HG03039 (cell line): ENCODE data around the gene FBXL5.

Experiments used
- ATAC-seq: cut with Tn5 transposase; IDR thresholded peaks from one replicate; pipeline ENCODE4 v1.9.1; 2021; ENCODE audit warnings: mild to moderate bottlenecking, moderate library complexity; ENCODE audit not compliant: unreplicated experiment

FBXL5 gene

DNA sequence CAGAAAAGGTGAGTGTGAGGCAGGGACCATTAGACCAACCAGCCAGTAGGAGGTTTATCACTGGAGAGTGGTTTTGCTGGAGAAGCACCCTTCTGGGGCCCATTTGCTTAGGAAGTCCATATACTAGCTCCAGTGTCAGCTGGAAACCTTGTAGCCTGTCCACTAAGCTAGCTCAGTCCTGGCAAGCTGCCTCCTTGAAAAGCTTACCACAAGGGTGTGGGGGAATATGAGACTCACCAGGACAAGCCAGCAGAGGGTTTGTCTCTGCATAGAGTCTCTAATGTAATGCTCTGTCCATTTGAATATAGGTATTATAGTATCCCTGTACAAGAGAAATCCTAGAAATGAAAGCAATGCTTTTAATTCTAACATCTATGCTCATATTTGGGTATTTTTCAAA lies 86.3 kb downstream of the FBXL5 start:
- ATAC-seq = no peak

GRCh38 chr4:15563871-15564270 lies 91.3 kb downstream of the FBXL5 start:
- ATAC-seq = no peak

- ATAC-seq = no peak
Observed at GRCh38 chr4:15562623-15563022, 92.5 kb downstream of the FBXL5 start.

- no peak for ATAC-seq
Observed at GRCh38 chr4:15562114-15562513, 93.0 kb downstream of the FBXL5 start.

- ATAC-seq = no peak
Observed at GRCh38 chr4:15558561-15558960, 96.6 kb downstream of the FBXL5 start.

DNA sequence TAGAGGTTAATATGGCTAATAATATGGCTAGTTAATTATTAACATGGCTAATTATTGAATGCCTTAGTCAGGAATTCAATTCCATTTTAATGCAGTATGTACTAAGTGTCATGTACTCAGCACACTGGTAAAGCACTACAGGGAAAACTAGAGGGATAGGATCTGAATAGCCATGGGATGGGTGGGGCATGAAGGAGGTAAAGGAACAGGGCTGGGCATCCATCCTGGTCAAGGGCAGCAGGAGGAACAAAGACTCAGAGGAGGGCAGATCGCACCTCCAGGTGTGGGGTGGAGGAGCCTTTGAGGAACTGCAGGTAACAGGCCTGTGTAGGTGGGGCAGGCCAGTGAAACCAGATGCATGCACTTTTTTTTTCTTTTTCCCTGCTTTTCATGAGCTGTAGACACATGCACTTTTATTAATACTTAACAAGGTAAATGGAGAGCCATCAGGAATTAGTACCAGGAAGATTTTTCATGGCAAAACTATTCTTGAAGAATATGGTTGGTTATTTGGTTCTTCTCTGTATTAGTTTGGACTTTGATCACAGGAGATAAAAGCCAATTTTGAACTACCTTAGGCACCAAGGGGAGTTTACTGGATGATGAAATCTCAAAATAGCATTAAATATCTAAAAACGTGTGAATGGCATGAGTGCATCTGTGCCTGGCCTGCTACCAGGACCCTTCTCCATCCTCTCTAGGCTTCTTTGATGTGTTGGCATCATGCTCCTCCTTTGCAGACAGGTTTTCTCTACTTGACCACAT lies 97.2 kb downstream of the FBXL5 start:
- no peak for ATAC-seq

- ATAC-seq = no peak
Observed at GRCh38 chr4:15556511-15557092, 98.6 kb downstream of the FBXL5 start.
